IMR-90 (cell line): Measurements from ENCODE around the gene RELN. TPM values are rescaled to one million over a fixed set of nuclear protein-coding genes. Genes with fewer than 3 reads are reported as not detected.

Experiments
- ATAC-seq: fragments of 200-7000 bp; cut with Tn5 transposase; 2 replicates; pipeline ENCODE4 v1.9.1; 2020; ENCODE audit warnings: low read depth, mild to moderate bottlenecking, moderate library complexity
- BruUV-seq: library from RNA; stranded (reverse); fragments of 400-500 nt; replicated peaks from 2 replicates; lab custom pipeline; 2021; lab: Mats Ljungman, UMichigan
- CTCF ChIA-PET: fragments of 300-600 bp; formaldehyde crosslinking; extraction: SDS; loops from one replicate; lab custom pipeline; 2021; ENCODE audit warnings: antibody characterized with exemption; lab: Yijun Ruan, JAX
- POLR2A ChIA-PET: fragments of 300-600 bp; sonication (Branson Sonifier 250); formaldehyde crosslinking; loops from one replicate; lab custom pipeline; 2022; ENCODE audit warnings: antibody characterized with exemption; ENCODE audit not compliant: unreplicated experiment; lab: Charles Lee
- DNase-seq: peaks from one replicate; pipeline ENCODE4 v3.0.0; 2013
- H2AFZ ChIP-seq: replicated peaks from 2 replicates; pipeline ENCODE3; 2013; ENCODE audit warnings: low read length, mild to moderate bottlenecking; ENCODE audit not compliant: poor library complexity
- H2AK5ac ChIP-seq: 2 replicates; pipeline ENCODE4 v1.6.1; 2013; ENCODE audit warnings: low read depth, low read length, inconsistent platforms
- H2AK9ac ChIP-seq: replicated peaks from 2 replicates; pipeline ENCODE3; 2013; ENCODE audit warnings: mild to moderate bottlenecking, low read depth, low read length, moderate library complexity; ENCODE audit not compliant: poor library complexity
- H2BK120ac ChIP-seq: 2 replicates; pipeline ENCODE4 v1.6.1; 2013; ENCODE audit warnings: low read depth, low read length, inconsistent platforms
- H2BK15ac ChIP-seq: 3 replicates; pipeline ENCODE4 v1.6.1; 2013; ENCODE audit warnings: low read depth, low read length, inconsistent platforms
- H2BK20ac ChIP-seq: 2 replicates; pipeline ENCODE4 v1.6.1; 2013; ENCODE audit warnings: low read depth, mild to moderate bottlenecking, inconsistent platforms, low read length, moderate library complexity
- H2BK5ac ChIP-seq: 2 replicates; pipeline ENCODE4 v1.6.1; 2013; ENCODE audit warnings: mild to moderate bottlenecking, low read depth, low read length, inconsistent platforms; ENCODE audit not compliant: poor library complexity, severe bottlenecking
- H3K14ac ChIP-seq: replicated peaks from 2 replicates; pipeline ENCODE4 v1.6.1; 2013; ENCODE audit warnings: low read depth, low read length, inconsistent platforms
- H3K18ac ChIP-seq: 2 replicates; pipeline ENCODE4 v1.6.1; 2013; ENCODE audit warnings: low read depth, low read length, control low read depth
- H3K23ac ChIP-seq: 2 replicates; pipeline ENCODE4 v1.6.1; 2013; ENCODE audit warnings: low read depth, low read length, inconsistent platforms
- H3K27ac ChIP-seq: 2 replicates; pipeline ENCODE4 v1.5.1; 2013; ENCODE audit warnings: mild to moderate bottlenecking, control low read depth, low read length; ENCODE audit not compliant: insufficient read depth
- H3K27me3 ChIP-seq: 2 replicates; pipeline ENCODE4 v1.6.1; 2013; ENCODE audit warnings: low read length; ENCODE audit not compliant: control insufficient read depth, insufficient read depth
- H3K36me3 ChIP-seq: 2 replicates; pipeline ENCODE4 v1.6.1; 2013; ENCODE audit warnings: low read length, mixed read lengths; ENCODE audit not compliant: control insufficient read depth, insufficient read depth
- H3K4ac ChIP-seq: 2 replicates; pipeline ENCODE4 v1.6.1; 2013; ENCODE audit warnings: low read depth, low read length, inconsistent platforms
- H3K4me1 ChIP-seq: 2 replicates; pipeline ENCODE4 v1.6.1; 2013; ENCODE audit warnings: low read length, mixed read lengths; ENCODE audit not compliant: control insufficient read depth, insufficient read depth
- H3K4me2 ChIP-seq: 2 replicates; pipeline ENCODE4 v1.6.1; 2013; ENCODE audit warnings: low read depth, mild to moderate bottlenecking, control low read depth, low read length, moderate library complexity
- H3K4me3 ChIP-seq: 2 replicates; pipeline ENCODE4 v1.5.1; 2013; ENCODE audit warnings: low read depth, mild to moderate bottlenecking, control low read depth, low read length, moderate library complexity; ENCODE audit not compliant: insufficient read depth
- H3K56ac ChIP-seq: 2 replicates; pipeline ENCODE4 v1.6.1; 2013; ENCODE audit warnings: low read length, inconsistent platforms; ENCODE audit not compliant: insufficient read depth; ENCODE audit errors: extremely low read depth
- H3K79me1 ChIP-seq, 2 experiments: 2 replicates each; pipeline ENCODE4 v1.6.1; 2013; ENCODE audit warnings: low read length in 2 of 2, inconsistent platforms in 1 of 2, low read depth in 1 of 2
- H3K9ac ChIP-seq: 2 replicates; pipeline ENCODE4 v1.6.1; 2013; ENCODE audit warnings: low read depth, low read length, control low read depth
- H3K9me1 ChIP-seq: 2 replicates; pipeline ENCODE4 v1.6.1; 2013; ENCODE audit warnings: low read length, inconsistent platforms; ENCODE audit not compliant: insufficient read depth
- H3K9me3 ChIP-seq: 2 replicates; pipeline ENCODE4 v1.6.1; 2013; ENCODE audit warnings: low read length; ENCODE audit not compliant: control insufficient read depth, insufficient read depth
- H4K20me1 ChIP-seq: 2 replicates; pipeline ENCODE4 v1.6.1; 2013; ENCODE audit warnings: low read length, inconsistent platforms; ENCODE audit not compliant: insufficient read depth
- H4K5ac ChIP-seq: 2 replicates; pipeline ENCODE4 v1.6.1; 2013; ENCODE audit warnings: mild to moderate bottlenecking, low read depth, low read length, control low read depth
- H4K8ac ChIP-seq, 2 experiments: 2 replicates each; pipeline ENCODE4 v1.6.1; 2013; ENCODE audit warnings: low read depth in 2 of 2, low read length in 2 of 2, control low read depth in 1 of 2, inconsistent platforms in 1 of 2
- H4K91ac ChIP-seq: 2 replicates; pipeline ENCODE4 v1.6.1; 2013; ENCODE audit warnings: low read depth, low read length, inconsistent platforms; ENCODE audit not compliant: insufficient read depth
- CEBPB ChIP-seq: IDR thresholded peaks from 2 replicates; pipeline ENCODE4 v1.6.1; 2012; ENCODE audit warnings: low read depth, low read length, improper control_type of control experiment
- CHD1 ChIP-seq: IDR thresholded peaks from 2 replicates; pipeline ENCODE4 v1.6.1; 2012; ENCODE audit warnings: low read depth, low read length, improper control_type of control experiment
- CTCF ChIP-seq: conservative IDR thresholded peaks from 2 replicates; pipeline ENCODE4 v1.5.1; 2012; ENCODE audit warnings: mild to moderate bottlenecking, low read depth, low read length, improper control_type of control experiment
- FOS ChIP-seq: fragments of 150-350 bp; IDR thresholded peaks from 2 replicates; pipeline ENCODE4 v1.6.1; 2016; ENCODE audit warnings: low read depth, low read length
- MAFK ChIP-seq: IDR thresholded peaks from 2 replicates; pipeline ENCODE4 v1.6.1; 2012; ENCODE audit warnings: low read depth, low read length, improper control_type of control experiment
- MAZ ChIP-seq: IDR thresholded peaks from 2 replicates; pipeline ENCODE4 v1.6.1; 2012; ENCODE audit warnings: low read depth, mild to moderate bottlenecking, low read length, improper control_type of control experiment, moderate library complexity, borderline replicate concordance
- MXI1 ChIP-seq: IDR thresholded peaks from 2 replicates; pipeline ENCODE4 v1.6.1; 2012; ENCODE audit warnings: low read depth, mild to moderate bottlenecking, low read length, moderate library complexity, borderline replicate concordance
- NFE2L2 ChIP-seq: fragments of 150-350 bp; IDR thresholded peaks from 2 replicates; pipeline ENCODE4 v1.6.1; 2016; ENCODE audit warnings: low read depth, mild to moderate bottlenecking, low read length
- POLR2A ChIP-seq: IDR thresholded peaks from 2 replicates; pipeline ENCODE4 v1.6.1; 2012; ENCODE audit warnings: mild to moderate bottlenecking, low read depth, low read length
- RCOR1 ChIP-seq: IDR thresholded peaks from 2 replicates; pipeline ENCODE4 v1.6.1; 2012; ENCODE audit warnings: mild to moderate bottlenecking, low read length, improper control_type of control experiment; ENCODE audit not compliant: insufficient replicate concordance
- RFX5 ChIP-seq: IDR thresholded peaks from 2 replicates; pipeline ENCODE4 v1.8.0; 2012; ENCODE audit warnings: low read depth, mild to moderate bottlenecking, low read length, moderate library complexity
- WGBS, 2 experiments: methylation state at CpG; one replicate each; pipeline versions ENCODE4 v1.1.5 to v1.1.7; 2013; ENCODE audit warnings: missing lambda C conversion rate in 2 of 2; ENCODE audit not compliant: insufficient read length in 1 of 2; ENCODE audit errors: extremely low coverage in 2 of 2; 5-methylcytosine and 5-hydroxymethylcytosine counted together
- dilution Hi-C: fragments of 300-500 bp; cut with HindIII; formaldehyde crosslinking; loops from one replicate; pipeline ENCODE4 v1.14.3; 2018; ENCODE audit warnings: low sequenced_read_pairs; ENCODE audit not compliant: unreplicated experiment
- in situ Hi-C: fragments of 300-500 bp; cut with MboI; formaldehyde crosslinking; loops from 3 replicates; pipeline ENCODE4 v1.14.3; 2019; ENCODE audit warnings: low sequenced_read_pairs, inconsistent platforms, mixed read lengths
- intact Hi-C: fragments of 100-400 bp; cut with micrococcal nuclease; formaldehyde crosslinking; loops from 2 replicates; pipeline ENCODE4 v1.10.0; 2022
- polyA plus RNA-seq, 3 experiments: library from polyadenylated mRNA; depleted of rRNA; stranded (reverse); fragments of >200 nt; gene quantifications; 2 replicates each; pipeline ENCODE4 v1.2.3, GENCODE V29; 2012; ENCODE audit warnings: low replicate concordance in 1 of 3
- total RNA-seq: library from RNA; depleted of rRNA; stranded (reverse); fragments of >200 nt; gene quantifications from 2 replicates; pipeline ENCODE4 v1.2.3, GENCODE V29; 2012
- TF ChIP-seq, protein P1 (sequence below): fragments of 150-350 bp; IDR thresholded peaks from 2 replicates; pipeline ENCODE4 v1.6.1; 2016; ENCODE audit warnings: low read depth, mild to moderate bottlenecking, low read length, moderate library complexity, borderline replicate concordance
- TF ChIP-seq, protein P2 (sequence below): fragments of 150-350 bp; IDR thresholded peaks from 2 replicates; pipeline ENCODE4 v1.6.1; 2017; ENCODE audit warnings: mild to moderate bottlenecking, antibody characterized with exemption, low read length, low read depth

Gene RELN
- total and polyA plus RNA-seq, 2 of the 4 experiments (the other 2 are of a cell fraction), result 14.7 to 23.7 TPM

DNA sequence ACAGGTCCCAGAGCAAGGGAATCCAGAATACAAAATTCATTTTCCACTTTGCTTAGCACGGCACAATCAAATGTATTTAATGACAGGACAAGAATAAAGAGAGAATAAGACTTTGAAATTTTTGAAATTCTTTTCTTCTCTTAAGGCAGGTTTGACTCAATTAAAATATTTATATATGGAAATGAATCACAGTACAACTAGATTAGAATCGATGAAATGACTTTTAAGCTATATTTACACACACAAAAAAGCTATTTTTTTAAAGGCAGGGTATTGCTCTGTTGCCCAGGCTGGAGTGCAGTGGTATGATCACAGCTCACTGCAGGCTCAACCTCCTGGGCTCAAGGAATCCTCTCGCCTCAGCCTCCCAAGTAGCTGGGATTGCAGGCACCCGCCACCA, 278.0 kb downstream of the RELN start:
- dilution Hi-C loops (no loop called here), in situ Hi-C loops (no loop called here), intact Hi-C loops (no loop called here)
- Histone ChIP-seq H3K18ac (no peak overlapping the region), H2AK9ac (no peak overlapping the region), H3K27ac (no peak overlapping the region), H3K56ac (no peak overlapping the region), H3K9me1 (peaks cover 4% of the 10 kb centered on the region; the same call in 1 of the 2 replicates), H3K4me3 (no peak overlapping the region), H2BK20ac (peak overlapping the region; percentile 63), H3K79me1 (no peaks in the 10 kb centered on the region), H4K20me1 (no peaks in the 10 kb centered on the region), H2AK5ac (peak overlapping the region; percentile 38; the same call in 1 of the 2 replicates), H2AFZ (no peak overlapping the region), H3K27me3 (no peaks in the 10 kb centered on the region), H3K9ac (no peak overlapping the region), H3K4ac (peak overlapping the region; percentile 55; the same call in 1 of the 2 replicates), H3K9me3 (no peaks in the 10 kb centered on the region), H3K23ac (no peak overlapping the region), H4K91ac (peak overlapping the region; percentile 52; the same call in 1 of the 2 replicates), H4K8ac (peak overlapping the region in 1 of 2 experiments; percentile 81; a peak in 3 of 4 replicates), H3K36me3 (no peaks in the 10 kb centered on the region), H4K5ac (no peak overlapping the region), H2BK5ac (no peak overlapping the region), H2BK15ac (peak overlapping the region; percentile 83; the same call in 1 of the 3 replicates), H3K4me1 (peaks cover 1% of the 10 kb centered on the region; the same call in 1 of the 2 replicates), H3K14ac (no peak overlapping the region), H3K4me2 (no peak overlapping the region), H2BK120ac (peak overlapping the region; percentile 81; the same call in 1 of the 2 replicates)
- DNase-seq (no peak), ATAC-seq (no peak; the same call in 1 of the 2 replicates)
- no TSS peak for BruUV-seq
- WGBS, 2 experiments, result no CpG with 5 or more reads among the region's 4 CpGs
- POLR2A ChIA-PET, result no interaction called here
- no peak for TF ChIP-seq MAFK
- TF ChIP-seq, protein P1, sequence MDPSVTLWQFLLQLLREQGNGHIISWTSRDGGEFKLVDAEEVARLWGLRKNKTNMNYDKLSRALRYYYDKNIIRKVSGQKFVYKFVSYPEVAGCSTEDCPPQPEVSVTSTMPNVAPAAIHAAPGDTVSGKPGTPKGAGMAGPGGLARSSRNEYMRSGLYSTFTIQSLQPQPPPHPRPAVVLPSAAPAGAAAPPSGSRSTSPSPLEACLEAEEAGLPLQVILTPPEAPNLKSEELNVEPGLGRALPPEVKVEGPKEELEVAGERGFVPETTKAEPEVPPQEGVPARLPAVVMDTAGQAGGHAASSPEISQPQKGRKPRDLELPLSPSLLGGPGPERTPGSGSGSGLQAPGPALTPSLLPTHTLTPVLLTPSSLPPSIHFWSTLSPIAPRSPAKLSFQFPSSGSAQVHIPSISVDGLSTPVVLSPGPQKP, result no peak
- no peak for TF ChIP-seq NFE2L2
- no peak for TF ChIP-seq MAZ
- TF ChIP-seq MXI1, result no peak
- TF ChIP-seq CHD1, result no peak
- TF ChIP-seq FOS, result no peak
- TF ChIP-seq CEBPB, result no peak
- TF ChIP-seq RFX5, result no peak
- TF ChIP-seq, protein P2, sequence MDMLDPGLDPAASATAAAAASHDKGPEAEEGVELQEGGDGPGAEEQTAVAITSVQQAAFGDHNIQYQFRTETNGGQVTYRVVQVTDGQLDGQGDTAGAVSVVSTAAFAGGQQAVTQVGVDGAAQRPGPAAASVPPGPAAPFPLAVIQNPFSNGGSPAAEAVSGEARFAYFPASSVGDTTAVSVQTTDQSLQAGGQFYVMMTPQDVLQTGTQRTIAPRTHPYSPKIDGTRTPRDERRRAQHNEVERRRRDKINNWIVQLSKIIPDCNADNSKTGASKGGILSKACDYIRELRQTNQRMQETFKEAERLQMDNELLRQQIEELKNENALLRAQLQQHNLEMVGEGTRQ, result no peak
- TF ChIP-seq RCOR1, result no peak
- no peak for TF ChIP-seq POLR2A
- TF ChIP-seq CTCF, result no peak
- CTCF ChIA-PET, result no interaction called here
